ENCODE results near the gene ELP2.
"Not testable (repeated sequence)": the region's sequence is repeated elsewhere in the genome, so short reads cannot be mapped to it uniquely, and the experiment has no call there.

Gene ELP2

GRCh38 chr18:36160959-36161371, 31.3 kb downstream of the ELP2 start:
- DNase-seq: no peak

GRCh38 chr18:36162981-36163380, 33.3 kb downstream of the ELP2 start:
- DNase-seq: no peak

- DNase-seq: no peak
Observed at GRCh38 chr18:36167692-36168218, 38.1 kb downstream of the ELP2 start.

- DNase-seq: not testable (repeated sequence)
Observed at GRCh38 chr18:36168296-36168695, 38.6 kb downstream of the ELP2 start.

GRCh38 chr18:36169938-36170337, 40.2 kb downstream of the ELP2 start:
- no peak for DNase-seq

- no peak for DNase-seq
Observed at GRCh38 chr18:36175481-36175880, 45.8 kb downstream of the ELP2 start.

- DNase-seq: no peak
Observed at GRCh38 chr18:36176177-36176584, 46.5 kb downstream of the ELP2 start.

GRCh38 chr18:36176711-36177110, 47.0 kb downstream of the ELP2 start:
- no peak for DNase-seq

GRCh38 chr18:36177913-36178312, 48.2 kb downstream of the ELP2 start:
- DNase-seq: no peak

- no peak for DNase-seq
Observed at GRCh38 chr18:36179562-36180355, 50.1 kb downstream of the ELP2 start.

GRCh38 chr18:36181441-36181840, 51.7 kb downstream of the ELP2 start:
- no peak for DNase-seq

- no peak for DNase-seq
Observed at GRCh38 chr18:36181898-36182506, 52.3 kb downstream of the ELP2 start.

- no peak for DNase-seq
Observed at GRCh38 chr18:36183033-36183432, 53.3 kb downstream of the ELP2 start.

GRCh38 chr18:36183987-36184386, 54.3 kb downstream of the ELP2 start:
- DNase-seq: no peak

GRCh38 chr18:36185157-36185556, 55.5 kb downstream of the ELP2 start:
- no peak for DNase-seq

- DNase-seq: no peak
Observed at GRCh38 chr18:36185901-36186460, 56.3 kb downstream of the ELP2 start.

- DNase-seq: no peak
Observed at GRCh38 chr18:36186461-36187192, 56.9 kb downstream of the ELP2 start.

GRCh38 chr18:36187193-36187825, 57.6 kb downstream of the ELP2 start, which contains the start of gene MOCOS:
Gene MOCOS, plus strand, starts transcription at chr18:36187497. Its CDS starts 43 bp downstream, at chr18:36187540.
- peak; percentile 46 for DNase-seq

GRCh38 chr18:36187826-36188721, 58.4 kb downstream of the ELP2 start:
- DNase-seq: no peak

- no peak for DNase-seq
Observed at GRCh38 chr18:36188916-36189315, 59.2 kb downstream of the ELP2 start.

- DNase-seq: no peak
Observed at GRCh38 chr18:36189486-36189885, 59.8 kb downstream of the ELP2 start.

GRCh38 chr18:36191286-36191685, 61.6 kb downstream of the ELP2 start:
- no peak for DNase-seq
